SK-N-SH (cell line): ENCODE results near the gene IL17RA. TPM values are rescaled to one million over a fixed set of nuclear protein-coding genes. Genes with fewer than 3 reads are reported as not detected.

ENCODE experiments used
- CTCF ChIA-PET: fragments of 300-600, 350-600 bp; formaldehyde crosslinking; extraction: SDS; loops from one replicate; lab custom pipeline; 2021; lab: Yijun Ruan, JAX
- POLR2A ChIA-PET: fragments of 350-600 bp; sonication (Branson Sonifier 250); formaldehyde crosslinking; extraction: SDS; loops from one replicate; lab custom pipeline; 2020; ENCODE audit warnings: antibody characterized with exemption, inconsistent platforms; lab: Yijun Ruan, JAX
- DNase-seq: peaks from one replicate; pipeline ENCODE4 v3.0.0; 2012
- H2AFZ ChIP-seq: fragments of 200-600 bp; sonication (generic); 2 replicates; pipeline ENCODE4 v1.8.1; 2016; ENCODE audit warnings: antibody characterized with exemption, mild to moderate bottlenecking, low read depth
- H3F3A ChIP-seq: fragments of 200-600 bp; sonication (generic); replicated peaks from 2 replicates; pipeline ENCODE3; 2016; ENCODE audit warnings: antibody characterized with exemption, mild to moderate bottlenecking; ENCODE audit not compliant: insufficient read depth
- H3K27ac ChIP-seq, 2 experiments: fragments of 200-500 bp in 1 of 2; fragments of 200-600 bp in 1 of 2; sonication (Bioruptor generic) in 1 of 2; sonication (generic), shearing (Covaris generic) in 1 of 2; 2 replicates each; pipeline versions ENCODE4 v1.5.1 to v1.6.1; 2014 to 2016; ENCODE audit warnings: low read depth in 2 of 2, inconsistent platforms in 1 of 2, low read length in 1 of 2, mild to moderate bottlenecking in 1 of 2, mixed read lengths in 1 of 2
- H3K27me3 ChIP-seq: fragments of 200-600 bp; sonication (generic), shearing (Covaris generic); 2 replicates; pipeline ENCODE4 v1.6.1; 2016; ENCODE audit warnings: mixed run types; ENCODE audit not compliant: insufficient read depth
- H3K36me3 ChIP-seq, 2 experiments: fragments of 200-500 bp in 1 of 2; fragments of 200-600 bp in 1 of 2; sonication (Bioruptor generic) in 1 of 2; sonication (generic) in 1 of 2; replicated peaks in 1 of 2; 2 replicates each; pipeline versions ENCODE3 to v1.5.1; 2014 to 2016; ENCODE audit warnings: low read length in 1 of 2, mild to moderate bottlenecking in 1 of 2; ENCODE audit not compliant: insufficient read depth in 2 of 2, control insufficient read depth in 1 of 2
- H3K4me1 ChIP-seq, 2 experiments: fragments of 200-500 bp in 1 of 2; fragments of 200-600 bp in 1 of 2; sonication (Bioruptor generic) in 1 of 2; sonication (generic), shearing (Covaris generic) in 1 of 2; 2 replicates each; pipeline versions ENCODE4 v1.5.1 to v1.6.1; 2014 to 2016; ENCODE audit warnings: low read depth in 1 of 2, low read length in 1 of 2, mixed run types in 1 of 2; ENCODE audit not compliant: insufficient read depth in 2 of 2, control insufficient read depth in 1 of 2
- H3K4me2 ChIP-seq: fragments of 200-600 bp; sonication (generic), shearing (Covaris generic); 2 replicates; pipeline ENCODE4 v1.6.1; 2017; ENCODE audit warnings: mixed run types
- H3K4me3 ChIP-seq, 2 experiments: fragments of 200-500 bp in 1 of 2; fragments of 200-600 bp in 1 of 2; sonication (Bioruptor generic) in 1 of 2; sonication (generic), shearing (Covaris generic) in 1 of 2; 2 replicates each; pipeline versions ENCODE4 v1.5.1 to v1.8.1; 2014 to 2016; ENCODE audit warnings: low read depth in 2 of 2, inconsistent platforms in 1 of 2, low read length in 1 of 2, mild to moderate bottlenecking in 1 of 2, mixed read lengths in 1 of 2, moderate library complexity in 1 of 2
- H3K79me2 ChIP-seq: fragments of 200-600 bp; sonication (generic); 2 replicates; pipeline ENCODE4 v1.8.1; 2017; ENCODE audit warnings: mild to moderate bottlenecking; ENCODE audit not compliant: insufficient read depth
- H3K9ac ChIP-seq: fragments of 200-600 bp; sonication (generic); 2 replicates; pipeline ENCODE4 v1.6.1; 2017; ENCODE audit warnings: mixed run types
- H3K9me2 ChIP-seq: fragments of 200-600 bp; sonication (generic); 2 replicates; pipeline ENCODE4 v1.6.1; 2017; ENCODE audit warnings: mixed run types
- H3K9me3 ChIP-seq: fragments of 200-600 bp; sonication (generic); 2 replicates; pipeline ENCODE4 v1.6.1; 2017; ENCODE audit warnings: mixed run types, mild to moderate bottlenecking, moderate library complexity
- H4K20me1 ChIP-seq: fragments of 200-600 bp; sonication (generic); 2 replicates; pipeline ENCODE4 v1.6.1; 2017; ENCODE audit warnings: mild to moderate bottlenecking, mixed run types; ENCODE audit not compliant: insufficient read depth
- CHD2 ChIP-seq: fragments of 150-350 bp; IDR thresholded peaks from 2 replicates; pipeline ENCODE4 v1.6.1; 2018; ENCODE audit warnings: low read length; ENCODE audit not compliant: partially characterized antibody
- EZH2phosphoT487 ChIP-seq: fragments of 200-600 bp; sonication (generic); IDR thresholded peaks from 2 replicates; pipeline ENCODE4 v1.6.1; 2017; ENCODE audit warnings: low read depth, mixed run types, mild to moderate bottlenecking, antibody characterized with exemption, moderate library complexity, borderline replicate concordance
- FOXM1 ChIP-seq: IDR thresholded peaks from 2 replicates; pipeline ENCODE4 v1.4.0; 2012; ENCODE audit warnings: low read depth, mild to moderate bottlenecking
- GABPA ChIP-seq: IDR thresholded peaks from 2 replicates; pipeline ENCODE4 v1.4.0; 2012; ENCODE audit warnings: low read depth, mild to moderate bottlenecking
- GATA2 ChIP-seq: sonication (generic); formaldehyde crosslinking; IDR thresholded peaks from 2 replicates; pipeline ENCODE4 v1.5.0; 2020; ENCODE audit warnings: mild to moderate bottlenecking, missing genetic modification reagents
- POLR2AphosphoS5 ChIP-seq: IDR thresholded peaks from 2 replicates; pipeline ENCODE4 v1.6.1; 2012; ENCODE audit warnings: low read depth, low read length
- RCOR1 ChIP-seq: fragments of 150-350 bp; IDR thresholded peaks from 2 replicates; pipeline ENCODE4 v1.6.1; 2017; ENCODE audit warnings: antibody characterized with exemption, low read length
- SMC3 ChIP-seq: IDR thresholded peaks from 2 replicates; pipeline ENCODE4 v1.6.1; 2012; ENCODE audit warnings: low read depth, low read length, improper control_type of control experiment
- TAF1 ChIP-seq: IDR thresholded peaks from 2 replicates; pipeline ENCODE4 v1.6.1; 2012; ENCODE audit warnings: low read depth, mild to moderate bottlenecking, low read length, moderate library complexity, borderline replicate concordance
- WGBS: methylation state at CpG from one replicate; pipeline ENCODE4 v1.1.6; 2017; ENCODE audit warnings: low lambda C conversion rate; 5-methylcytosine and 5-hydroxymethylcytosine counted together
- polyA plus RNA-seq, 3 experiments: library from polyadenylated mRNA; depleted of rRNA; stranded (reverse); fragments of >200 nt; gene quantifications; 2 replicates each; pipeline ENCODE4 v1.2.3, GENCODE V29; 2012
- TF ChIP-seq, protein P1 (sequence below): fragments of 200-600 bp; sonication (generic); IDR thresholded peaks from 2 replicates; pipeline ENCODE4 v1.6.1; 2017; ENCODE audit warnings: antibody characterized with exemption, mild to moderate bottlenecking, moderate library complexity
- TF ChIP-seq, protein P2 (sequence below): fragments of 150-350 bp; IDR thresholded peaks from 2 replicates; pipeline ENCODE4 v1.6.1; 2016; ENCODE audit warnings: mild to moderate bottlenecking, low read depth, low read length
- TF ChIP-seq, protein P3 (sequence below): IDR thresholded peaks from 2 replicates; pipeline ENCODE4 v1.6.1; 2012; ENCODE audit warnings: mild to moderate bottlenecking, low read depth, low read length, moderate library complexity

IL17RA gene
- polyA plus RNA-seq, 1 of the 3 experiments (the other 2 are of a cell fraction), result 4.5 TPM

DNA sequence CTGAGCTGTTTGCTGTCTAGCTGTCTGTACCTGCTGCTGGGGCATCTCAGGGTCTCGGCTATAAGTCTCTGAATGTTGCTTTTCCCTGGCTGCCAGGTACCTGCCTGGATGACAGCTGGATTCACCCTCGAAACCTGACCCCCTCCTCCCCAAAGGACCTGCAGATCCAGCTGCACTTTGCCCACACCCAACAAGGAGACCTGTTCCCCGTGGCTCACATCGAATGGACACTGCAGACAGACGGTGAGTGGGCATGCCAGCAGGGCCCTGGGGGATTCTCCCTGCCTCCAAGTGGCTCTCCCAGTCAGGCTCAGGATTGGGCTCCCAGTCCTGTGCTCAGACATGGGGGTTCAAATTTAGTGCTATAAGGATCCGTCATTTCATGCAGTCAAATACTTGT lies 12.9 kb downstream of the IL17RA start:
- Histone ChIP-seq H3K9ac (no peak overlapping the region), H3K4me3 (no peak overlapping the region), H3F3A (no peaks in the 10 kb centered on the region), H2AFZ (no peak overlapping the region), H3K9me2 (no peaks in the 10 kb centered on the region), H3K27ac (no peak overlapping the region), H3K36me3 (no peaks in the 10 kb centered on the region), H3K4me1 (no peaks in the 10 kb centered on the region), H3K4me2 (no peak overlapping the region), H3K79me2 (no peaks in the 10 kb centered on the region), H4K20me1 (0 out of 2 replicates have a peak, but pooled peaks cover 7% of the 10 kb centered on the region), H3K27me3 (no peaks in the 10 kb centered on the region), H3K9me3 (no peaks in the 10 kb centered on the region)
- ChIA-PET POLR2A (no interaction called here), CTCF (interaction anchor here (0.7 to 2.6 kb wide), 5 partner anchors 13 to 406 kb away, joined by 3 to 8 read pairs (median 5); no protein-coding TSS in a partner anchor)
- DNase-seq, result no peak
- 40% methylated on average over 3 of the region's 6 CpGs for WGBS
- TF ChIP-seq TAF1 (no peak), POLR2AphosphoS5 (no peak), CHD2 (no peak), FOXM1 (no peak), RCOR1 (no peak), GATA2 (CRISPR knock-in tag) (no peak), SMC3 (no peak), EZH2phosphoT487 (no peak), GABPA (no peak)
- TF ChIP-seq, protein P1, sequence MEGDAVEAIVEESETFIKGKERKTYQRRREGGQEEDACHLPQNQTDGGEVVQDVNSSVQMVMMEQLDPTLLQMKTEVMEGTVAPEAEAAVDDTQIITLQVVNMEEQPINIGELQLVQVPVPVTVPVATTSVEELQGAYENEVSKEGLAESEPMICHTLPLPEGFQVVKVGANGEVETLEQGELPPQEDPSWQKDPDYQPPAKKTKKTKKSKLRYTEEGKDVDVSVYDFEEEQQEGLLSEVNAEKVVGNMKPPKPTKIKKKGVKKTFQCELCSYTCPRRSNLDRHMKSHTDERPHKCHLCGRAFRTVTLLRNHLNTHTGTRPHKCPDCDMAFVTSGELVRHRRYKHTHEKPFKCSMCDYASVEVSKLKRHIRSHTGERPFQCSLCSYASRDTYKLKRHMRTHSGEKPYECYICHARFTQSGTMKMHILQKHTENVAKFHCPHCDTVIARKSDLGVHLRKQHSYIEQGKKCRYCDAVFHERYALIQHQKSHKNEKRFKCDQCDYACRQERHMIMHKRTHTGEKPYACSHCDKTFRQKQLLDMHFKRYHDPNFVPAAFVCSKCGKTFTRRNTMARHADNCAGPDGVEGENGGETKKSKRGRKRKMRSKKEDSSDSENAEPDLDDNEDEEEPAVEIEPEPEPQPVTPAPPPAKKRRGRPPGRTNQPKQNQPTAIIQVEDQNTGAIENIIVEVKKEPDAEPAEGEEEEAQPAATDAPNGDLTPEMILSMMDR, result no peak
- TF ChIP-seq, protein P2, sequence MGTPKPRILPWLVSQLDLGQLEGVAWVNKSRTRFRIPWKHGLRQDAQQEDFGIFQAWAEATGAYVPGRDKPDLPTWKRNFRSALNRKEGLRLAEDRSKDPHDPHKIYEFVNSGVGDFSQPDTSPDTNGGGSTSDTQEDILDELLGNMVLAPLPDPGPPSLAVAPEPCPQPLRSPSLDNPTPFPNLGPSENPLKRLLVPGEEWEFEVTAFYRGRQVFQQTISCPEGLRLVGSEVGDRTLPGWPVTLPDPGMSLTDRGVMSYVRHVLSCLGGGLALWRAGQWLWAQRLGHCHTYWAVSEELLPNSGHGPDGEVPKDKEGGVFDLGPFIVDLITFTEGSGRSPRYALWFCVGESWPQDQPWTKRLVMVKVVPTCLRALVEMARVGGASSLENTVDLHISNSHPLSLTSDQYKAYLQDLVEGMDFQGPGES, result no peak
- TF ChIP-seq, protein P3, sequence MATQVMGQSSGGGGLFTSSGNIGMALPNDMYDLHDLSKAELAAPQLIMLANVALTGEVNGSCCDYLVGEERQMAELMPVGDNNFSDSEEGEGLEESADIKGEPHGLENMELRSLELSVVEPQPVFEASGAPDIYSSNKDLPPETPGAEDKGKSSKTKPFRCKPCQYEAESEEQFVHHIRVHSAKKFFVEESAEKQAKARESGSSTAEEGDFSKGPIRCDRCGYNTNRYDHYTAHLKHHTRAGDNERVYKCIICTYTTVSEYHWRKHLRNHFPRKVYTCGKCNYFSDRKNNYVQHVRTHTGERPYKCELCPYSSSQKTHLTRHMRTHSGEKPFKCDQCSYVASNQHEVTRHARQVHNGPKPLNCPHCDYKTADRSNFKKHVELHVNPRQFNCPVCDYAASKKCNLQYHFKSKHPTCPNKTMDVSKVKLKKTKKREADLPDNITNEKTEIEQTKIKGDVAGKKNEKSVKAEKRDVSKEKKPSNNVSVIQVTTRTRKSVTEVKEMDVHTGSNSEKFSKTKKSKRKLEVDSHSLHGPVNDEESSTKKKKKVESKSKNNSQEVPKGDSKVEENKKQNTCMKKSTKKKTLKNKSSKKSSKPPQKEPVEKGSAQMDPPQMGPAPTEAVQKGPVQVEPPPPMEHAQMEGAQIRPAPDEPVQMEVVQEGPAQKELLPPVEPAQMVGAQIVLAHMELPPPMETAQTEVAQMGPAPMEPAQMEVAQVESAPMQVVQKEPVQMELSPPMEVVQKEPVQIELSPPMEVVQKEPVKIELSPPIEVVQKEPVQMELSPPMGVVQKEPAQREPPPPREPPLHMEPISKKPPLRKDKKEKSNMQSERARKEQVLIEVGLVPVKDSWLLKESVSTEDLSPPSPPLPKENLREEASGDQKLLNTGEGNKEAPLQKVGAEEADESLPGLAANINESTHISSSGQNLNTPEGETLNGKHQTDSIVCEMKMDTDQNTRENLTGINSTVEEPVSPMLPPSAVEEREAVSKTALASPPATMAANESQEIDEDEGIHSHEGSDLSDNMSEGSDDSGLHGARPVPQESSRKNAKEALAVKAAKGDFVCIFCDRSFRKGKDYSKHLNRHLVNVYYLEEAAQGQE, result no peak
